T-helper 22 cell (primary cell): ENCODE results near the gene SHISAL1.

Experiments used
- DNase-seq: peaks from one replicate; pipeline ENCODE4 v3.0.0-alpha.2; 2020; ENCODE audit warnings: low read depth

SHISAL1 gene

DNA sequence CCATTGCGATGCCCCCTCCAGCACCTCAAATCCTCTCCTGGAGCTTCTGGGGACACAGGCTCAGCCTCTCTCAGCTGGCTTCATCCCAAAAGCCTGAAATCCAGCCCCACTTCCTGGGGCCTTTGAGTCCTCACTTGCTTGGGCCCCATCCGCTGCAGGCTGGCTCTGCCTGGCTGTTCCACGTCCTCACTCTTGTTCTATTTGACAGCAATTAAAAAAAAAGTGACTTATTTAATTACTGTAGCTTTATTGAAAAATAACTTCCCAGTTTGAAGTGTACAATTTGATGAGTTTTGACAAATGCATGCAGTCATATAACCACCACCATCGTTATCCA, 104.8 kb downstream of the SHISAL1 start:
- no peak for DNase-seq

DNA sequence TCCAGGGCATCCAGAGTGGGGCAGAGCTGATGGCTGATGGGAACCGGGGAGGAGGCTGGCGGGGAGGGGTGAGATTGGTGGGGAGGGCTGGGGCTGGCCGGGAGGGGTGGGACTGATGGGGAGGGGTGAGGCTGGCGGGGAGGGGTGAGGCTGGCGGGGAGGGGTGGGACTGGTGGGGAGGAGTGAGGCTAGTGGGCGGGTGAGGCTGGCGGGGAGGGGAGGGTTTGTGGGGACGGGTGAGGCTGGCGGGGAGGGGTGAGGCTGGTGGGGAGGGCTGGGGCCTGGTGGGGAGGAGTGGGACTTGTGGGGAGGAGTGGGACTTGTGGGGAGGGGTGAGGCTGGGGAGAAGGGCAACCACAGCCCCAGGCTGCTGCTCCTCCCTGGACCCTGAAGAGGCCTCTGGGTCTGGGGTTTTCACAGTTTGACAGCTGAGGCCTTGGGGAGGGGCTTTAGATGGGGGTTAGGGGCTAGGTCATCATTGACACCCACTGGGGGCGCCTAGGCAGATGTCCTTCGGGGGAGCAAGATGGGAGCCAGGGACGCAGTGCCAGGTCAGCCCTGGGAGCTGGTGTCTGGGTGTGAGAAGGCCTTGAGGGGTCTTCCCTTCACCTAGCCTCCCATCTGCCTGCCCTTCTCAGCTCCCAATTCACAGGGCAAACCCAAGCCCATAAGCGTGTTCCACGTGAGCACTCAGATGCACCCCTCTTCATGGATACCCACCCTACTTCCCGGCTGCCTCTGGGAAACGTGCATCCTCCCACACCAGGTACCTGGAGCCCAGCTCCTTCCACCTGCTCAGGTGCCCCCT, 105.4 kb downstream of the SHISAL1 start:
- DNase-seq: no peak

DNA sequence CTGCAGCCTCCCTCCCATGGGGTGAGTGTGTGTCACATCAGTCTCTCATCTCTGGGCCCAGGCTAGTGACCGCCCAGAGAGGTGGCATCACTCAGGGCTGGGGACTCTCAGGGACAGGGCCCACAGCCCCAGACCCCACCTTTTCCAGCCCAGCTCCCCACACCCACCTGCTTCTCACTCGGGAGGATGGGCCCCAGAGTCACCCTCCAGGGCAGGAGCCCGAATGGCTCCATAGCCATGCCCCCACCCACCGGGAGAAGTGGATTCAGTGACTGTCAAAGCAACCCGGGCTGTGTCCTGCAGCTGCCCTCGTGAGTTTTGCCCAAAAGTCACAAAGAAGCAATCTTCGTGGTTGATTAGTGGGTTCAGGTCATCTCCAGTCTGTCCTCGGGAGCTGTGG, 106.1 kb downstream of the SHISAL1 start:
- DNase-seq: no peak

DNA sequence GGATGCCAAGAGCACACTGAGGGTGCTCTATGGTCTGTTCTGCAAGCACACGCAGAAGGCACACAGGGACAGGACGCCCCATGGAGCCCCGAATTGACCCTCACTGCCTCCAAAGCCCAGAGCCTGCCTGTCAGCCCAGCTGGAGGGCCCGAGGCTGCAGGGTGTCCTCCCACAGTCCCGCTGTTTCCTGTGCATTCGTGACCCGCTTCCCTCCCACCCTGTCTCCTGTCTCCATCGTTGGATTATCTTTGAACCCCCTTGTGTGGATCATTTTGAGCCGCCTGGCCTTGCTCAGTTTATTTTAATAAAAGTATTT, 106.5 kb downstream of the SHISAL1 start:
- no peak for DNase-seq

DNA sequence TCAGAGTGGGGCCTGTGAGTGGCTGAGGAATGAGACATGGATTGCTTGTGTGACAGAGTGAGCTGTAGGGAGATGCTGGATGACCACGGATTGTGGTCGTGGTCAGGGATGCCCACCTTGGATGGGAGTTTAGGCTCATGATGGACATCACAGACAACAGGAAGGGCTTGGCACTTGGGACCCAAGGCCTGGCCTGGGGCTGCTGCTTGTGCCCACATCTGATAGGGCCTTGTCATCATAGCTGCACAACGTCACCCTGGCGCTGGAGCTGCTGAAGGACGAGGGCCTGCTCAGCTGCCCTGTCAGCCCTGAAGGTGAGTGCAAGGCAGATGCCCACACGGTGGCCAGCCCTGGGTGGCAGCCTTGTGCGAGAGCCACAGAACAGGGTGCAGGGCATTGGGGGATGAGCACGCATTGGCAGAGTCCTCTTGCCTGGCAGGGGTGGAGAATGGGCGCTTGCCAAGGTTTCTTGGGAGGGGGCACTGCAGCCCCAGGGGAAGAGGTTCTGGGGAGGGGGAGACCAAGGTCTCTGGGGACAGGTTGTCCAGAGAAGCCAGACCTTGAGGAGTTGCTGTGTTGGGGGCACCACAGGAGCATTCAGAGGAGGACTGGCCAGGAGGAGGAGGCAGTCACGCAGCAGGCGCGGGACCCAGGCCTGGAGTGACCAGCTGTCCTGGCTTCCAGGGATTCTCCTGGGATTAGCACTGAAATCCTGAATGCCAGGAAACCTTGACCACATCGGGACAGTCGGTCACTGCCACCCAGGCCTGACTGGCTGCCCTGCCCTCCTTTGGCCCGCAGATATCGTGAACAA, 107.0 kb downstream of the SHISAL1 start:
- no peak for DNase-seq

DNA sequence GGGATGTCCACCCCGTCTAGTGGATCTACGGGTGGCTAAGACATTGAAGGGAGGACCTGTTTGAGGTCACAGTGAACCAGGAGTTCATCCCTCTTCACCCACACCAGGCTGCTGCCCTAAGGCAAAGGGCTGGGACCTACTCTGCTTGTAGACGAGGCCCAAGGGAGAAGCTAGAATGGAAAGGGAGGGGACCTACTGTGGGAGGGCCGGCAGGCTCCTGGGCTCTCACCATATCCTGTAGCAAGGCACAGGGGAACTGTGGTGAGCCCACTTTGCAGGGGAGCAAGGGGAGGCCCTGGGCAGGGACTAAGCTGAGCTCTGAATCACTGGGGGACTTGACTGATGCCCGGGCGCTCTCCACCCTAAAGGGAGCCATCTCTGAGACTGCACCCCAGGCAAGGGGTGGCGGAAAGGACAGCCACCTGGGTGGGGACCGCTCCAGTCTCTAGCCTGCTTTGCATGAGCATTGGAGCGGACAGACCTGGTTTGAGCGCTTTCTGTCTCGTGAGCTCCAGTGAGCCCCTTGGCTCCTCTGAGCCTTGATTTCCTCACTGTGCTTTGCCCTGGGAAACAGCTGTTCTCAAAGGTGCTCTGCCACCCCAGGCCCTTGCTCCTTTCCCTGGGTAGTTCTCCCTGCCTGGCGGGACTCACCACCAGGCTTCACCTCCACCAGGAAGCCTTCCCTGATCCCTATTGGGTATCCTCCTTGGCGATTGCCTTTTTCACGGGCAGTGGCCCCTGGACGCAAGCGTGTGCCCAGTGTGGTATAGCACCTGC, 107.8 kb downstream of the SHISAL1 start:
- no peak for DNase-seq

DNA sequence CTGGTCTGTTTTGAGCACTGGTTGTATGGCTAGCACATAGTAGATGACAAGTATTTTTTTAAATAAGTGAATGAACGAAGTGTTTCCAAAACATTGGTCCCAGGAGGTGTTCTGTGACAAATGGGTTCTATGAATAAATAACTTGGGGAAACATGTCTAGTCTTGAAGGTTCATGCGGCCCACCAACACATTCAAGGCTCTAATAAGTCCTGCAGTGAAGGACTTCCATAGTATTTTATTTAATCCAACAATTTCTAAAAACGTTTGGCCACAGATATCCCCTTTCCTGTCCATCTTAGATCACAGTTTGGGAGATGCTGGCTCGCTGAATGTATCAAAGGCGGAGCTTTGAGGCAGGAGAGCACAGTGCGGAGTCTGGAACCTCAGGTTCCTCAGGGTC, 109.5 kb downstream of the SHISAL1 start:
- DNase-seq: no peak

DNA sequence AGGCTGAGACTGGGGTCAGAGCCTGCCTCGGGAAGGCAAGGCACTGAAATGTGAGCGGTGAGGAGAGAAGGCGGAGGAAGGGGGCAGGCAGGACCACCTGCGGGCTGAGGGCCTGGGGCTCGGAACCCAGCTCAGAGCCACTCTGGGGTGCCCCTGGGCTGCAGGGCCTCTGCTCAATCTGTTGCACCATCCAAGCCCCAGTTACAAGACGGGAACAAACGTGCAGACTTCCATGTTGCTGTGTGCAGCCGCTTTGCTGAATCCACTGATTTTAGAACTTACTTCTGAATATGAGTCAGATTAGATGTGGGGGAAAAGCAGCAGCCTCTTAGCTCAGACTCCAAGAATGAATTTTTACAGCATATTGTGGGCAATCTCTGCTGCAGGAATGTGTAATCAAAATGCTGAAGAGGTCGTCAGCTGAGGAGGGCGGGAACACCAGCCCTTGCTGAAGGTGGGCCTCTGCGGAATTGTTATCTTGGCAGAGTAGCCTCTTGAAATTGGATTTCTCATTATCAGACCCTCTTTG, 110.4 kb downstream of the SHISAL1 start:
- no peak for DNase-seq

DNA sequence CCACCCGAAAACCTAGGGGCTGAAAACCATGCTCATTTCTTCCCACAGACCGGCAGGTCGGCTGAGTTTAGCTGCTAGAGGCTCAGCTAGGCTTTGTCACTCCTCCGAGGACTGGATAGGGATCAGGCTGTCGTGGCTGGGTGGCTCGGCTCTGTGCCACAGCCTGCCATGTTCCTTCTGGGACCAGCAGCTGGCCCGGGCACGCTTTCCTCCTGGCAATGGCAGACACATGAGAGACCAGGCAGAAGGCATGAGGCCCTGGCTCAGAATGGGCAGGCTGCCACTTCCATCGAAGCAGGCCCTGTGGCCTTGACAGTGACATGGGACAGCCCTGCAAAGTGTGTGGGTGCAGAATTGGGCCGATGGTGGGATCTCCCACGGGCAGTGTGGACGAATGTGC, 111.1 kb downstream of the SHISAL1 start:
- DNase-seq: no peak

DNA sequence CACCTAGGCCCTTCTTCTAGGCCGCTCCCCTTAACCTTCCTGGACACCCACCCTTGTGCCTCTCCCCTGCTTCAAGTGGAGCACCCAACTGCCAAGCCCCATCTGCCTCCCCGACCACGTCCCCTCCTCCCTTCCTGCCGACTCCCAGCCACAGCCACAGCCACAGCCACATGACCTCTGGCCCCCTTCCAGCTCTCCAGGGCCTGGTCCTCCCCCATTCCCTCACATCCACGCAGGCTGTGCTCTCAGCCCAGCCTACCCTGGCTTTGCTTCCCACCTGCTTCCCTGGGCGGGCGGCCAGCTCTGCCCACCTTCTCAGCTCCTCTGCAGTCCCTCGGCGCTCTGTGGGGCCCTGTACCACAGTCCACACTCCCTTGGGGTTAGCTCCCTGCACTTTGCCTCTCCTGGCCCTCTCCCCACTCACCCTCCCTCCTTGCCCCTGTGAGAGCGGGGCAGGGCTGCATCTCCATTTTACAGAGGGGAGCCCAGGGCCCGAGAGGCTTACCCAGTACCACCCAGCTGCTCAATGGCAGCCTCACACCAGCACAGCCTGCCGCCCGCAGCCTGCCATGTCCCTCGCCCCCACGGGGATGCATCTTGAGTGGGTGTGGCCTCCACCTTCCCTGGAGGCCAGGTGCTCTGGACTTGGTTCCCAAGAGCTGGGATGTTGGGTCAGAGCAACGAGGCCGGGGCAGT, 111.7 kb downstream of the SHISAL1 start:
- DNase-seq: no peak

DNA sequence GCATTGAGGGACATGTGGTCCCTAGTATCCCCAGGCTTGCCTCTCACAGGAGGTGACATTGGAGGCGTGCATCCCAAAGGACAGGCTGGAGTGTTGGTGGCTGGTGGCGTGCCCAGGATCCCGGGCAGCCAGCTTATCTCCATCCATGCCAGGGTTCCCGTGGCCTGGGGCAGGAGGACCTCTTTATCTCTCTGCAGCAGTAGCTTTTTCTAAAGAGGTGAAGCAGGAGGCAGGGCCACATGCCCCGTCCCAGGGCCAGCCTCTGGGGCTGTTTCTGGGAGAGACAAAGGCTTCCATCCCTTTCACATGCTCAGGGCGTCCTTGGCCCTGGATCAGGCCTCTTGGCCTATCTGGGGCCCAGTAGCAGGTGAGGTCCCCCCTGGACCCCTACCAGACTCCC, 112.3 kb downstream of the SHISAL1 start:
- no peak for DNase-seq

DNA sequence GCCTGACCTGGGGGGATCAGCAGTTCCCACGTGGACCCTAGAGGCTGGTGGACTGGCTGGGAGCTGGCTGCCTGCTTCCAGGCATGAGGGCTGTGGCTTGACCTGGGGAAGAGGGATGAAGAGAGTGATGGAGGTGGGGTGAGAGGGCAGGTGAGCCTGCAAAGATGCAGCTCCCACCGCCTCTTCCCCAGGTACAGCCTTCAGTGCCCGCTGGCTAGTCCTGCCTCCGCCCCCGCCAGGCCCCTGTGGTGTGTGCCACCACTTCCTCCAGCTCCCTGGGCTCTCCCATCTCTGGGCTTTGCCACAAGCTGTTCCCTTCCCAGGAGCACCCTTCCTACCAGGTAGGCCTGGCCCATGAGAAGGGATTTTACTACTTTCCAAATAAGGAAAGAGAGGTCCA, 112.9 kb downstream of the SHISAL1 start:
- no peak for DNase-seq

DNA sequence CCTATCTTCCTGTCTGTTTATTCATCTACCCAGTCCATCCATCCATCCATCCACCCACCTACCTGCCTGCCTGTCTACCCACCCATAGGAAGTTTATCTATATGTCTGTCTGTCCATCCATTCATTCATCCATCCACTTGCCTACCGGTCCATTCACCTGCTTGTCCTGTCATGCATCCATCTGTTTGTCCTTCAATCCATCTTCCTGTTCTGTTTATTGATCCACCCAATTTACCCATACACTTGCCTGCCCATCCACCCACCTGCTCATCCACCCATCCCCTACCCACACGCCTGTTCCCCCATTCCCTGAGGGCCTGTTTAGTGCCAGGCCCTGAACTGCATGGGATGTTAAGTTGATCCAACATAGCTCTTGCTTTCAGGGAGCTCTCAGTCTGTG, 113.6 kb downstream of the SHISAL1 start:
- DNase-seq: no peak

DNA sequence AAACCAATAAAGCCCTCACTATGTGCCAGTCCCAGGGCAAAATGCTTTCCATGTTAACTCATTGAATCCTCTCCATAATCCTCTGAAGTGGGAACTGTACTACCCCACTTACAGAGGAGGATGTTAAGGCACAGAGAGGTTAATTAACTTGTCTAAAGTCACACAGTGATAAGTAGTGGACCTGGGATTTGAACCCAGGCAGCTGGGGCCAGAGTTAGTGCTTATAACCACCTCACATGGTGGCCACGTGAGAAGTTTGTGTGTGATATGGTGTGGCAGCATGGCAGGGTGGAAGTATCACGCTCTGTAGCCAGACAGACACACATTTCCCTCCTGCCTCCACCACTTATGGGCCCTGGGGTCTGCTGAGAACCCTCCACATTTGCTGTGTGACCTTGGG, 115.5 kb downstream of the SHISAL1 start:
- DNase-seq: no peak

DNA sequence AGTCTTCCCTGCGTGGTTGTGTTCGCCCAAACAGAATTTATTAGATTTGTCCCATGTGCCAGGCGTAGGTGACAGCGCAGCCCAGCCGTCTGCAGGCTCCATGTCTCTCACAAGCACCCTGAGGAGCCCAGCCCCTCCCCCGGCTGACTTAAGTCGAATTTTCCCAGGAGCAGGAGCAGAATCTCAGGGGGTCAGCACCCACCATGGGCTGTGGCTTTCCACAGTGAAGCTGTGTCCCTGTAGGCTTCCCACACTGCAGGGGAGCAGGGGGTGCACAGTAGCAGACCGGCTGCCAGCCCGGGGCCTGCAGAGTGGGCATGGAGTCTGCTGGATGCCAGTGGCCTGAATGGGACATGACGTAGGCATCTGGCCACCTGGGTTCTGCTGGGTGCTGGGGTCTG, 116.0 kb downstream of the SHISAL1 start:
- DNase-seq: no peak

DNA sequence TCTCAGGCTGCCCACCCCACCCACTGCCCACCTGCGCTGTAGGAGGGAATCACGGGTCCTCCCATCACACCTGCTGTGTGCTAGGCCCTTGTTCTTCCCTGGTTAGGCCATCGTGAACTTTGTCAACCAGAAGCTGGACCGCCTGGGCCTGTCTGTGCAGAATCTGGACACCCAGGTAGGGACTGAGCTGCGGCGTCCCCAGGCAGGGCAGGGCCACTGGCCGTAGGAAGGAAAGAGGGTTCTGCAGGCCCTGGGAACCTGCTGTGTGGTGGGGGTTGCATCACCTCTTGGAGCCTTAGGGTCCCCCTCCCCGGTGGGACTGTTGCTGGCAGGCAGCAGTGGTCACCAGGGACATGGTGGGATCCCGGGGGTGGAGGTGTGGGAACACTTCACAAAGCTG, 116.5 kb downstream of the SHISAL1 start:
- no peak for DNase-seq

DNA sequence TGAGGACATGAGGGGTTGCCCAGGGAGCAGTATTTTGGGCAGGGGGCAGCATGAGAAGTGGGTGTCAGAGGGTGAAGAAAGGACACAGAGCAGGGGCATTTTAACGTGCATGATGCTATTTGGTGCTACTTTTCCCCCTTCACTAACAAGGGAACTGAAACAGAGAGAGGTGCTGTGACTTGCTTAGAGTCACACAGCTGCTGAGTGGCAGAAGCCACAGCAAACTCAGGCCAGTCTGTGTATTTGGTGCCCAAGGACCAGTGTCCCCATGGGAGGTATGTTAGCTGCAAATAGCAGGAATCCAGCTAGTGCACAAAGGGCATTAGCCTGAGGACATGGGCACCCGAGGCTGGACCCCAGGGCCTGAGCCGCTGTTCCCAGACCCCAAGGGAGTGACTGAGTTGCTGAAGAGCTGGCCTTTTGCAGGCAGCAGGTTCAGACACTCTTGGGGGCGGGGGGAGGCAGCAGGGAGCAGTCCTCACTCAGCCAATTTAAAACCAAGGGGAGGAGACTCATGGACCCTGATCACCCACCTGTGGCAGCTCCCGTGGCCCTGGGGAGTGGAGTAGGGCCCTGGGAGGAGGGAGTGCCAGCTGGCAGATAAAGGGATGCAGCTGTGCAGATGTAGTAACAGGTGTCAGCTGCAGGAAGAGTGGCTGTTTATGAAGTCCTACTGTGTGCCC, 117.4 kb downstream of the SHISAL1 start:
- DNase-seq: no peak

DNA sequence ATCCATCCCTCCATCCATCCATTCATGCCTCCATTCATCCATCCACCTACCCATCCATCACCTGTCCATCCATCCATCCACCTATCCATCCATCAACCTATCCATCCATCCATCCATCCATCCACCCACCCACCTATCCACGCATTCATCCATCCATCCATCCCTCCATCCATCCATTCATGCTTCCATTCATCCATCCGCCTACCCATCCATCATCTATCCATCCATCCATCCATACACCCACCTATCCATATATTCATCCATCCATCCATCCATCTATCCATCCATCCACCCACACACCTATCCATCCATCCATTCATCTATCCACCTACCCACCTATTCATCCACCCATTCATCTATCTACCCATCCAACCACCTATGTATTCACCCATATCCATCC, 118.2 kb downstream of the SHISAL1 start:
- no peak for DNase-seq
